A549 (cell line): ENCODE measurements around the gene CNPY4.

Experiments
- BCL3 ChIP-seq: fragments of >200 bp; sonication (Bioruptor Twin); formaldehyde crosslinking; IDR thresholded peaks from 3 replicates; pipeline ENCODE4 v1.6.1; 2016
- CHD2 ChIP-seq: fragments of 150-350 bp; IDR thresholded peaks from 2 replicates; pipeline ENCODE4 v1.6.1; 2014; ENCODE audit warnings: low read length; ENCODE audit not compliant: partially characterized antibody
- CTCF ChIP-seq: fragments of >200 bp; sonication (Bioruptor Twin); formaldehyde crosslinking; IDR thresholded peaks from 3 replicates; pipeline ENCODE4 v1.5.1; 2016
- RAD21 ChIP-seq, 2 experiments: fragments of >200 bp in 1 of 2; sonication (Bioruptor Twin) in 1 of 2; formaldehyde crosslinking in 1 of 2; IDR thresholded peaks in 1 of 2; conservative IDR thresholded peaks in 1 of 2; 2 replicates in 1 of 2; 3 replicates in 1 of 2; pipeline ENCODE4 v1.6.1; 2012 to 2018; ENCODE audit warnings: inconsistent platforms in 1 of 2

- no peak for TF ChIP-seq CTCF
- TF ChIP-seq CHD2 = no peak
- no peak for TF ChIP-seq RAD21 (conservative IDR thresholded peaks at IDR 0.05 in 1 of 2, IDR thresholded peaks at IDR 0.05 in 1 of 2)
- no peak for TF ChIP-seq BCL3
These were observed 33.7 kb downstream of the CNPY4 start for GRCh38 chr7:100152937-100153666.
